Activated CD4-positive, alpha-beta T cell treated with anti-CD3 and anti-CD28 coated beads, Interleukin-10, Interleukin-2, amounts not matched to agents 100 ng/mL and 50 ng/mL, durations not matched to agents 16 hours and 8 hours (primary cell): ENCODE data around the gene MARCHF6.

ENCODE experiments used
- DNase-seq: peaks from one replicate; pipeline ENCODE4 v3.0.0-alpha.2; 2020

MARCHF6 gene, protein sequence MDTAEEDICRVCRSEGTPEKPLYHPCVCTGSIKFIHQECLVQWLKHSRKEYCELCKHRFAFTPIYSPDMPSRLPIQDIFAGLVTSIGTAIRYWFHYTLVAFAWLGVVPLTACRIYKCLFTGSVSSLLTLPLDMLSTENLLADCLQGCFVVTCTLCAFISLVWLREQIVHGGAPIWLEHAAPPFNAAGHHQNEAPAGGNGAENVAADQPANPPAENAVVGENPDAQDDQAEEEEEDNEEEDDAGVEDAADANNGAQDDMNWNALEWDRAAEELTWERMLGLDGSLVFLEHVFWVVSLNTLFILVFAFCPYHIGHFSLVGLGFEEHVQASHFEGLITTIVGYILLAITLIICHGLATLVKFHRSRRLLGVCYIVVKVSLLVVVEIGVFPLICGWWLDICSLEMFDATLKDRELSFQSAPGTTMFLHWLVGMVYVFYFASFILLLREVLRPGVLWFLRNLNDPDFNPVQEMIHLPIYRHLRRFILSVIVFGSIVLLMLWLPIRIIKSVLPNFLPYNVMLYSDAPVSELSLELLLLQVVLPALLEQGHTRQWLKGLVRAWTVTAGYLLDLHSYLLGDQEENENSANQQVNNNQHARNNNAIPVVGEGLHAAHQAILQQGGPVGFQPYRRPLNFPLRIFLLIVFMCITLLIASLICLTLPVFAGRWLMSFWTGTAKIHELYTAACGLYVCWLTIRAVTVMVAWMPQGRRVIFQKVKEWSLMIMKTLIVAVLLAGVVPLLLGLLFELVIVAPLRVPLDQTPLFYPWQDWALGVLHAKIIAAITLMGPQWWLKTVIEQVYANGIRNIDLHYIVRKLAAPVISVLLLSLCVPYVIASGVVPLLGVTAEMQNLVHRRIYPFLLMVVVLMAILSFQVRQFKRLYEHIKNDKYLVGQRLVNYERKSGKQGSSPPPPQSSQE

DNA sequence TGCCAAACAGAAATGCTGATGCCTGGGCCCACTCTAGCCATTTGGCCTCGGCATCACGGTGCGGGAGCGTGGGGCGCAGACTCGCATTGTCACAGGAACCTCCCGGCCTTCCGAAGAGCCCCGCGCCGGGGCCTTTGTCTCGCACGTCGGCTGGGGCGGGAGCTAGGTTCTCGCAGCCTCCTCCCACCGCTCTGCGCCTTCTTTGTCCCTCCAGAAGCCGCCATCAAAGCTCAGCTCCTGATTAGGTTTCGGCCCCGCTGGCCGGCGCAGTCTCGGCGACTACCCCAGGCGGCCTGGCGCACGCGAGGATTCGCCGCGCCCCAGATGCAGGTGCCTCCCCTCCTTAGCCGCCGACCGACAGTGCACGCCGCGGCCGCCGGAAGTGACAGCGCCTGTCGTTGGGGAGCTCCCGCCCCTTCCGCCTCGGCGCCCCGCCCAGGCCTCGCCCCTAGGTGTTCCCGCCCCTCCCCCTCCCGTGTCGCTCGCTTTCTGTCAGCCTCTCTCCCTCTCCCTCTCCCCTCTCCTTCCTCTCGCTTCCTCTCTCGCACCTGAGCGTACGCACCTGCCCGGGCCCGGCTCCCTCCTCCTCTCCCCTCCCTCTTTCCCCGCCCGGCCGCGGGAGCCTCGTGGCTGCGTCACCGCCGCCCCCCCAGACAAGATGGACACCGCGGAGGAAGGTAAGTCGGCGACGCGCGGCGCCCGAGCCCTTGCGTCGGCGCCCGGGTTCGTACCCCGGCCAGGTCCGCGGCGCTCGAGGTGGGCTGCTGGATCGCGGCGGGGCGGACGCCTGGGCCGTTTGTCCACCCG, at the start of gene MARCHF6:
Gene MARCHF6, plus strand, starts transcription at position 455 of the 807 bp plus-strand sequence. Its CDS starts 204 bp downstream, at position 659.
- DNase-seq, result peak; percentile 97

- no peak for DNase-seq
These were observed 49.8 kb upstream of the MARCHF6 start for GRCh38 chr5:10303699-10304170.

- no peak for DNase-seq
These were observed 48.6 kb upstream of the MARCHF6 start for GRCh38 chr5:10304932-10305331.

GRCh38 chr5:10306114-10306513, 47.4 kb upstream of the MARCHF6 start:
- DNase-seq, result no peak

- DNase-seq, result no peak
These were observed 46.7 kb upstream of the MARCHF6 start for GRCh38 chr5:10306806-10307205.

GRCh38 chr5:10307206-10308148, 46.0 kb upstream of the MARCHF6 start, which contains the start of gene CMBL:
Gene CMBL, minus strand, starts transcription at chr5:10307902. Its CDS starts 17,140 bp downstream, at chr5:10290762.
- peak; percentile 20 for DNase-seq

DNA sequence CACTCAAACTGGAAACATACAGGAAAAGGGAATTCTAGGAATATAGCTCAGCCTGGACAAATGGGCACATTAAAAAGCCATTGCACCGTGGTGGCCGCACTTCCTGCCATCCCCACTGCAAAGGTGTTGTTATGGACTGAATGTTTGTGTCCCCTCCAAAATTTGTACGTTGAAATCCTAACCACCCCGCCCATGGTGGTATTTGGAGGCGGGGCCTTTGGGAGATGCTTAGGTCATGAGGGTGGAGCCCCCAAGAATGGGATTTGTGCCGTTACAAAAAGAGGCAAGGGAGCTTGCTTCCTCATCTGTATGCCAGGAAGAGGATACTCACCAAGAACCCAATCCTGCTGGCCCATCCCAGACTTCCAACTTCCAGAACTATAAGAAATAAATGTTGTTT, 44.7 kb upstream of the MARCHF6 start:
- no peak for DNase-seq

DNA sequence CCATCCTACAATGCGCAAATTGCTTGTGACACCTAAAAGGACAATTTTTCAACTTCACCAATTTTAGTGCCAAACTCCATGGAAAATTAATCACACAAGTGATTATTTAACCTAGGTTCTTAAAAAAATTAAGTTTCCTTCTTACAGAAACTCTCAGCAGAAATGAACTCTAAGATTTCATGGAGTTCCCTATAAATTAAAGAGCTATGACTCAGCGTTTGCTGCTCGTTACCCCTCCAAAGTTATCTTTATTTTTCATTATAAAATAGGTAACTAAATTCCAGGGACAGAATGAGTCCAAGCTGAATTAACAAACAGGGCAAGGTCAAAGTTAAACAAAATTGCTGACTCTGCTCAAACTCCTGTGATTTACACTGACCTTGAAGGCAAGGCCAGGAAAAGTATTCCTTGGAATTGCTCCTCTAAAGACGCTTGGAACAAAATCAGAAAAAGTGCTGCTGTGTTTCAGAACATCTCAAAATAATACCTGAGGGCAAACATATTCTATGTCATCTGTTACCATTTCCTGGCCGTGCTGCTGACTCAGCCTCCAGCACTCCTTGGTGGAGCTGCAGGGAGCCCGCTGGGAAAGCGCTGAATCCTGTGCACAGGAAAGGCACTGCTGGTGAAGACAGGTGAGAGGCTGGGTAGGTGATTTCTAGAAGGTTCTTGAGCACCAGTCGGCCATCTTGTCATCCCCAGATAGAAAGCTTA, 43.3 kb upstream of the MARCHF6 start:
- no peak for DNase-seq

- DNase-seq, result peak; percentile 47
These were observed 42.5 kb upstream of the MARCHF6 start for GRCh38 chr5:10310835-10311570.

DNA sequence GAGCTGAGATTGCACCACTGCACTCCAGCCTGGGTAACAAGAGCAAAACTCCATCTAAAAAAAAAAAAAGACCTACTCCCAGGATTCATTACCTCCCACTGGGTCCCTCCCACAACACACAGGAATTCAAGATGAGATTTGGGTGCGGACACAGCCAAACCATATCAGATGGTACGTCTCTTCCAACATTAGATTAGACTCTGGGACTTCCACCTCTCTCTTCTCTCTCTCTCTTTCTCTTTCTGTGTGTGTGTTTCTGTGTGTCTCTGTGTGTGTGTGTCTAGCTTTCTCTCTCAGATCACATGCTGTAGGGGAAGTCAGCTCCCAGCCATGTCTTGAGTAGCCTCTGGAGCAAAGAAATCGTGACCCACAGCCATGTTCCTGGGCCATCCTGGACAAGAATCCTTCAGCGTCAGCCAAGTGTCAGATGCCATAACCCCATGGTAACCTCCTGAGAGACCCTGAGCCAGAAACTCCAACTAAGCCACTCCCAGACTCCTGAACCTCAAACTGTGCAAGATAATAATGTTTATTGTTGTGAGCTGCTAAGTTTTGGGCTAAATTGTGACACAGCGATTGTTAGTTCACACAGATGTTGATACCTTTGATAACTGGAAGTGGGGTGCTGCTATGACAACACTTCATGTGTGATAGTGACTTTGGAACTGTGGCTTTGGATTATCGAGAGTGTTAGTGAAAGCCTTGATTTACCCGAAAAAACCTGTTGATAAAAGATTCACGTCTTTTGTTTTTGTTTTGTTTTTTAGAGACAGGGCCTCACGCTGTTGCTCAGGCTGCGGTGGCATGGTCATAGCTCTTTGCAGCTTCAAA, 41.7 kb upstream of the MARCHF6 start:
- DNase-seq, result no peak

DNA sequence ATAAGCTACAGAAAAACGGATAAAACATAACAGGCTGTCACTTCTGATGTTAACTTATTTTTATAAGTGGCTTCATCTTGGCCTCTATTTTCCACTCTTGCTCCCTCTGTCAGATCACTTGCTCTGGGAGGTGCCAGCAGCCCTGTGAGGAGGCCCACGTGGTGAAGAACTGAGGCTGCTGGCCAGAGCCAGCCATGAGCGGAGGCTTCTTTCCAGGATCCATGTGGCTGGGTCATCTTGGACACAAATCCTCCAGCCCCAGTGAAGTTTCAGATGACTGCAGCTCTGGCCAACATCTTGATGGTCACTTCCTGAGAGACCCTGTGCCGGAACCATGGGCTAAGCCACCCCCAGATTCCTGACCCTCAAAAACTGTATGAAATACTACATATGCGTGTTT, 38.3 kb upstream of the MARCHF6 start:
- no peak for DNase-seq

DNA sequence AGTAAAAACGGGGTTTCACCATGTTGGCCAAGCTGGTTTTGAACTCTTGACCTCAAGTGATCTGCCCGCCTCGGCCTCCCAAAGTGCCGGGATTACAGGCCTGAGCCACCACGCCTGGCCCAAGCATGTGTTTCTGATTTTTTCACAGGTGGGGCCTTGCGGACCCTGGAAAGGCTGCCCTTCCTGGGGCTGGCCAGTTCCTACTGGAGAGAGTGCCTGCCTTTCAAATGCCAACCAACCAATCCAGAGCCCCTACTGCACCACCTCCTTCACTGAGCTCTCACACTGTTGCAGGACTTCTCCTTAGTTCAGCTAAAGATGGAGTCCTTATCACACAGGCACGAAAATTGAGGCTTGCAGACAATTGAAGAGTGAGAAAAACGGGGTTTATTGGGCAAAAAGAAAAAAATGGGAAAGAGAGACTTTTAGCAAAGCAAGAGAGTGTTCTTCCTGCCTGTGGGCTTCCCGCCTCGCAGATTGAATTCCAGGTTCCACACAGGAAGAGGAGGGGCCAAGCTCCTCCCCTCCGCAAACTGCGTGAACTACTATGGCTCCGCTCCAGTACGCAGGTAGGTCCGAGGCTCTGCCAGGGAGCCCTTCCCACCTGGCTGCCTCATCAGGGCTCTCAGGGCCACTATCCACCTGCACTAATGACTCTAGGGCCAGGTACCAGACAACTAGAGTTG, 37.5 kb upstream of the MARCHF6 start:
- no peak for DNase-seq

- DNase-seq, result peak; percentile 54
These were observed 35.4 kb upstream of the MARCHF6 start for GRCh38 chr5:10317825-10318682.

DNA sequence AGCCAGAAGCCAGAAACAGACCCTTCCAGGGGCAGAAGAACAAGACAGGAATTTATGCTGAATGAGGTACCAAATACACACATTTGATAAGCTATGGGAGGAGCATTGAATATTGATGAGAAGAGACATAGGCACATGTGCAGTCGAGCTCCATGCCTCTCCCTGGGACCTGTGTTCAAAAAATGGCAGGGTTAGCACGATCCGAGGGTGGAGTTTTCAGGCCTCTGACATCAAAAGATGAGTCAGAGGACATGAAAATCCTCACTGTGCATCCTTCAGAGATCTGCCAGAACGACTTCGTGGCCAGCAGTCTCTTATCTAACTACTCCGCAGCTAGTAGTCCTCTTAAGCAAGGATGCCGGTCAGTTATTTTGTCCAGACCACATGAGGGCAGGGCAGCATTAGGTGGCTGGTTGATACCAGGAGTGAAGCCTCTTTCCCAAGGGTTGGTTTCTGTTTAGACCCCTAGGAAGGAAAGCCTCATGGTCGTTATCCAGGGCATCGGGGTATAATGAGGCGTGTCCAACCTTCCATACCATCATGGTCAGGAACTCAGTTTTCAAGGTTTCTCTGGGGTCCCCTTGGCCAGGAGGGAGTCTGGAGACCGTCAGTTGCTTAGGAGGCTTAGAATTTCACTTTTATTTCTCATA, 34.2 kb upstream of the MARCHF6 start:
- no peak for DNase-seq

DNA sequence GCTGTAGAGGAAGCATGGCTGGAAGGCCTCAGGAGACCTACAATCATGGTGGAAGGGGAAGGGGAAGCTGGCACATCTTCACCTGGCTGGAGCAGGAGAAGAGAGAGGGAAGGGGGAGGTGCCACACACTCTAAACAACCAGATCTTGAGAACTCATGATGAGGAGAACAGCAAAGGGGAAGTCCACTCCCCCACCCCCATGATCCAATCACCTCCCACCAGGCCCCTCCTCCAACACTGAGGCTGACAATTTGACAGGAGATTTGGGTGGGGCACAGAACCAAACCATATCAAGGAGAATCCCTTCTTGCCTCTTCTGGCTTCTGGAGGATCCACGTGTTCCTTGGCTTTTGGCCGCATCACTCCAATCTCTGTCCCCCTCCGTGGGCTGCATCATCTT, 32.7 kb upstream of the MARCHF6 start:
- no peak for DNase-seq

DNA sequence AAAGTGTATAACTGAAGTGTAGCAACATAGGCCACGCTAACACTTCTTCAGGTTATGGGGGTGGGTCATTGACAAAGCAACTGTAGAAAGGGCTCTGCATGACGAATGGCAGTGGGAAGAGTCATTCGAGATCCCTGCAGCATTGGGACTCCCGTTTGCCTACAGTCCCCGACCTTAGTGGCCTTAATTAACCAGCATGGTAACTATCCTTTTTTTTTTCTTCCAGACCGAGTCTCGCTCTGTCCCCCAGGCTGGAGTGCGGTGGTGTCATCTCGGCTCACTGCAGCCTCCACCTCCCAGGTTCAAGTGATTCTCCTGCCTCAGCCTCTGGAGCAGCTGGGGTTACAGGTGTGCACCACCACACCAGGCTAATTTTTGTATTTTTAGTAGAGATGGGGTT, 31.6 kb upstream of the MARCHF6 start:
- DNase-seq, result no peak
